Suppressor macrophage treated with lipopolysaccharide for 4 hours (primary cell): ENCODE data around the gene FNDC11.
"Not testable (repeated sequence)": the region's sequence is repeated elsewhere in the genome, so short reads cannot be mapped to it uniquely, and the experiment has no call there.

Source experiments
- DNase-seq: peaks from one replicate; pipeline ENCODE4 v3.0.0-alpha.2; 2020

FNDC11 gene, protein sequence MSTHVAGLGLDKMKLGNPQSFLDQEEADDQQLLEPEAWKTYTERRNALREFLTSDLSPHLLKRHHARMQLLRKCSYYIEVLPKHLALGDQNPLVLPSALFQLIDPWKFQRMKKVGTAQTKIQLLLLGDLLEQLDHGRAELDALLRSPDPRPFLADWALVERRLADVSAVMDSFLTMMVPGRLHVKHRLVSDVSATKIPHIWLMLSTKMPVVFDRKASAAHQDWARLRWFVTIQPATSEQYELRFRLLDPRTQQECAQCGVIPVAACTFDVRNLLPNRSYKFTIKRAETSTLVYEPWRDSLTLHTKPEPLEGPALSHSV

DNA sequence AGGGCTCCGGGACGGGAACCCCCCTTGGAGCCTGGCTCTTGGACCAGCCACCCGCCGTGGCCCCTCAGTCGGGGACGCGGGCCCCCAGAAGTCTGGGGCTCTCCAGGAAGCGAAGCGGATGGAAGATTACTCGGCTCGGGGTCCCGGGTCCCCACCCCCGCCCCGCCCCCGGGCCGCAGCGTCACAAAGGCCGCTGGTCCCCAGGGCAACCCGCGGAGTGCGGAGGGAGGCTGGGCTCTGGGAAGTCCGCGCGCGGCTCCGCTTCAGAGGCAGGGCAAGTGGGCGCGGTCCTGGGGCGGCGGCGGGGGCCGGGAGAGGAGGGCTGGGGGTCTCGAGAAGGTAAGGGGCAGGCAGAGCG is at the start of gene FNDC11:
Gene FNDC11, plus strand, starts transcription at position 227 of the 358 bp plus-strand sequence. CDS start 1,505 bp downstream, outside the sequence.
- peak; percentile 48 for DNase-seq

- DNase-seq = no peak
Observed at GRCh38 chr20:63504642-63505041, 49.3 kb upstream of the FNDC11 start.

GRCh38 chr20:63505281-63505680 is 48.7 kb upstream of the FNDC11 start:
- no peak for DNase-seq

GRCh38 chr20:63505723-63506122 is 48.2 kb upstream of the FNDC11 start:
- DNase-seq = no peak

- no peak for DNase-seq
Observed at GRCh38 chr20:63507083-63507743, 46.7 kb upstream of the FNDC11 start.

DNA sequence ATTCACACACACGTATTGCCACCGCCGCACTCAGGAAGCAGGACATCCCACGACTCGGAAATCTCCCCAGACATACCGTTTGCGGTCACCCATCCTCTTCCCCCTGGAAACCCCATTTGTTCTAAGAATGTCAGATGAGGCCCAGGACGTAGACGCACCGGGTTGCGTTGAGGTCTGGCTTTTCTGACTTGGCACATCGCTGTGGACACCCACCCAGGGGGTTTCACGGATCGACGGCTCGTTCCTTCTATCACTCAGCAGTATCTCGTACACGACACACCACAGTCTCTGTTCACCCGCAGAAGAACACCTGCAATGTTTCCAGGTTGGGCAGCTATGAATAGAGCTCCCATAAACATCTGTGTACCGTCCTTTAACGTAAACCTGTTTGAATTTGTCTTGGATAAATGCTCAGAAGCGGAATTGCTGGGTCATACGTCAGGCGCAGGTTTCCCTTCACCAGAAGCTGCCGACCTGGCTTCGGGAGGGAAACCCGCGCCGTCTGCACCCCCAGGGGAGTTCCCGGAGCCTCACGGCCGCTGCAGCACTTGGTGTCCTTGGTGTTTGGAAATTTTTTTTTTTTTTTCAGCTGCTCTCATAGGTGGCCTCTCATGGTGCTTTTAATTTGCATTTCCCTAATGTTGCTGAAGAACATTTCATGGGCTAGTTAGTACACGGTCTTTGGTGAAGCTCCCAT is 45.7 kb upstream of the FNDC11 start:
- no peak for DNase-seq

GRCh38 chr20:63509088-63509564 is 44.8 kb upstream of the FNDC11 start:
- DNase-seq = no peak

DNA sequence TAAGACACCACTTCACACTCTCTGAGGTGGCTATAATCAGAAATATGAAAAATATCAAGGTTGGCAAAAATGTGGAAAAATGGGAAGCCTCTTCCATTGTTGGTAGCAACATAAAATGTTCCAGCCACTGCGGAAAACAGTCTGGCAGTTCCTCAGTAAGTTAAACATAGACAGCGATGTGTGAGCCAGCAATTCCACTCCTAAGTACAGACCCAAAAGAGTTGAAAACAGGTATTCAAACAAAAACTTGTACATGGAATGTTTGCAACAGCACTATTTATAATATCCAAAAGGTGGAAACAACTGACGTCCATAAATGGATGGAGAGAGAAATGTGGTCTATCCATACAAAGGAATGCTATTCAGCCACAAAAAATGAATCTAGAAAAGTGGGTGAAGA is 40.8 kb upstream of the FNDC11 start:
- no peak for DNase-seq

- DNase-seq = not testable (repeated sequence)
Observed at GRCh38 chr20:63514520-63514919, 39.4 kb upstream of the FNDC11 start.

DNA sequence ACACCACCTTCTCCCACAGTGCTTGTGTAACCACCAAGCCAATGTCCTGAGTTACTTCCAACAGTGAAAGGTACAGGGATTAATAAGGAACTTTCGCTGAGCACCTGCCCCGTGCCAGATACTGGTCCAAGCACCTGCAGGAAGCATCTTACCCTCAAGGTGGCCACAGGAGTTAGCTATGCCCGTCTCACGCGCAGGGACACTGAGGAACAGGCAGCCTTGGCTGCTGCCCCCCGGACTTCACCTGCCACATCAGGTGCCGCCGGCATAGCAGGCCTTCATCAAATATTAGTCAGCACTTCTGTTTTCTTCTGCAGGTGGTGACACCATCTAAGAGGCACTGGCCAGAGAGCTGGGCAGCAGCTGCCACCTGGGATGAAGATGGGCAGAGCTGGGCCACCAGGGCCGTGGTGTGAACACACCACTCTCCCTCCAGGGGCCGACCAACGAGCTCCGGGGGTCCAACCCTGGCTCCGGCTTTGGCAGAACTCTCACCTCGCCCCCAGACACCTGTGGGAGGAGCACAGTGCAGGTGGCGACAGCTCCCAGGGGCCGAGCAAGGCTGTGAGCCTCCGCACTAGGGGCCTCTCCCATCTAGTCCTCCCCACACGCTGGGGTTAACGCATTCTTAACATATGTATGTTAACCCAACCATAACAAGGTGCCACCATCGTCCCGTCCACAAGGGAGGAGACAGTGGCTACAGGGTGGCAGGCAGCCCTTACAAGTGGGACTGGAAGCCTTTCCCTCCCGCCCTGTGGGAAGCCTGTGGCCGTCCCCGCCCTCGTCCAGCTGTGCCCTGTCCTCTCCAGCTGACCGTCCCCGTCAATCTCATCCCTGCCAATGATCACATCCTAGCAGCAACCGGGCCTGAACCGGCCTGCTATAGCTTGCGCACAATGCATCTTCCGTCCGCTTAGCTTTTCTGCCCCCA is 36.3 kb upstream of the FNDC11 start:
- DNase-seq = no peak

GRCh38 chr20:63518351-63518861 is 35.6 kb upstream of the FNDC11 start:
- DNase-seq = no peak

GRCh38 chr20:63518946-63519667 is 34.9 kb upstream of the FNDC11 start:
- no peak for DNase-seq

DNA sequence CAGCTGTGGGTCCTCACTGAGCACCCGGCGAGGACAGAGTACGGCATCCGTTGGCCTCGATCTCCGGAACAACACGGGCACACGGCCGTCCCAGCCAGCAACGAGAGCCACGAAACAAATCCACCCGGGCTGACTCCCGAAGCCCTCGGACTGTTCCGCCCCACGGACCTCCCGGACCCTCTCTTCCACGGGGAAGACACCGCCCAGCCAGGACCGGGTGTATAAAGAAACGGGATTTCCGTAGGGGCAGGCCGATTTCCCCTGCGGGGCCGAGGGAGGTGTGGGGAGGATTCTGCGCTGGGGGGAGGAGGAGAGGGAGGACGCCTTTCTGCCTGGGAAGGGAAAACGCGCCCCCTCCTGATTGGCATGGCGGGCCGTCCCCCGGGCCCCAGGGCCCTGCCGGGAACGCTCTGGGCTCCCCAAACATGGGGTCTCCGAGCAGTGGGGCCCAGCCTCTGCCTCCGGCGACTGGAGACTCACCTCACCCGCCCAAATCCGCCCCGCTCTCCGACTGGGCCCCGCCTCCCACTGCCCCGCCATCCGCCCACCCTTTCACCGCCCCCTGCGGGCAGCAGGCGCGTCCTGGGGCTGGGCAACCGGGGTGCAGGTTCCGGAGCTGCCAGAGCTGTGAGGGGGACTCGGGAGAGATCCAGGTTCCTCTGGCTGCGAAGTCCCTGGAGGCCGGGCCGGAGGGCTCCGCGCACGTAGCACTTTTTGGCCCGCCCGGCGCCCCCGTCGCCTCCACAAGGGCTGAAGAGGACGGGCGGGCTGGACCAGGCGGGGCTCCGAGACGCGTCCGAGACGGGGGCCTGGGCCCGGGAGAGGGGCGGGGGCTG is 34.1 kb upstream of the FNDC11 start:
- peak; percentile 20 for DNase-seq

DNA sequence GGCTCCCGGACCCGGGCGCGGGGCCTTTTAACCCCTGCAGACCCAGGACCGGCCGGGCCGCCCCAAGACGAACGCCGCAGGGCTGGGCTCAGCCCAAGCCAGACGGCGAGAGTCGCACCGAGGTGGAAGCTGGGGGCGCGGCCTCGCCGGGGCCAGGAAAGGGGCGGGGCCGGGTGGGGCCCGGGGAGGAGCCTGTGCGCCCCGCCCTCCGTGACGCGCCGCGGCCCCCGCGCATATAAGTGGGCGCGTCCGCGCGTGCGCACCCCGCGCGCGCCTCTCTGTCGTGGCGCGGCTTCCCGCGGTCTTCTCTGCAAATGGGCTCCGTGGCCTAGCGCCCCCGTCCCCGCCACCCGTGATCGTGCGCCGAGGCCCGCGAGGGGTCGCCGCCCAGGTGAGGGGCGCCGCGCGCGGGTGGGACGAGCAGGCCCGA is 33.4 kb upstream of the FNDC11 start, which contains the start of gene PPDPF:
Gene PPDPF, plus strand, starts transcription at position 262 of the 430 bp plus-strand sequence. CDS start 544 bp downstream, outside the sequence.
- peak; percentile 93 for DNase-seq

- peak; percentile 67 for DNase-seq
Observed at GRCh38 chr20:63520934-63521601, 32.9 kb upstream of the FNDC11 start.

DNA sequence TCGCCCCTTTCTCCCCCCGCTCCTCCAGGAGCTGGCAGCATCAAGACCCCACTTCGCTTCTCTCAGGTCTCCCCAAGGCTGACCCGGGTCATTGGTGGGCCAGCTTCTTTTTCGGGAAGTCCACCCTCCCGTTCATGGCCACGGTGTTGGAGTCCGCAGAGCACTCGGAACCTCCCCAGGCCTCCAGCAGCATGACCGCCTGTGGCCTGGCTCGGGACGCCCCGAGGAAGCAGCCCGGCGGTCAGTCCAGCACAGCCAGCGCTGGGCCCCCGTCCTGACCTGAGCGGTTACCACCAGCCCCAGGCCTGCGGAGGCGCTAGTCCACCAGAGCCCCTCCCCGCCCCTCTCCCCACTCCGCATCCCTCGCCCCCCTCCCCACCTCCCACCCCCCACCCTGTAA is 32.4 kb upstream of the FNDC11 start:
- DNase-seq = no peak

GRCh38 chr20:63522091-63522868 is 31.7 kb upstream of the FNDC11 start:
- no peak for DNase-seq

DNA sequence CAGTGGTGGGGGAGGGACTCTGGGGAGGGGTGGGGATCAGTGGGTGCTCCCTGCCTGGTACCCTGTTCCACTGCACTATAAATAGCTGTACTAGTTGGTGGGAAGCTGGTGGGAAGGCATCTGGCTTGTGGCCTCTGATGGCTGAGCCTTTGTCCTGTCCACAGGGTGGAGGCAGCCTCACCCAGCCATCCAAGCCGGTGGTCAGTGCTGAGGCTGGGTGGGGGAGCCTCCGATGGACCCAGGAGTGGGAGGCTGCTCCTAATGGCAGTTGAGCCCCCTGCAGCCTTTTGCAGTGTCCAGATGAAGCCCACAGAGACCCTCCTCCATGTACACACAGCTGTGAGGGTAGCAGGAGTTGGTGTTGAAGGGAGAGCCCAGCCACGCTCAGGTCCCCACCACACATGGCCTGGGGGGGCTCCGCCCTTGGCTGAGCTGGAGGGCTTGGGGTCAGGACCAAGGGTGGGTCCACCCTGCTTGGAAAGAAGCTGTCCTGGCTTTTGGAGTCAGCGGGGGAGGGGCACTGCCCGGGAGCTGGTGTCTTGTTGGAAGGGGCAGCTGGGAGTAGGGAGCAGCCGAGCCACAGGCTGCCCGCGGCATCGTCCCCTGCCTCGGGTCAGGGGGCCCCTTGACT is 30.9 kb upstream of the FNDC11 start:
- DNase-seq = no peak

DNA sequence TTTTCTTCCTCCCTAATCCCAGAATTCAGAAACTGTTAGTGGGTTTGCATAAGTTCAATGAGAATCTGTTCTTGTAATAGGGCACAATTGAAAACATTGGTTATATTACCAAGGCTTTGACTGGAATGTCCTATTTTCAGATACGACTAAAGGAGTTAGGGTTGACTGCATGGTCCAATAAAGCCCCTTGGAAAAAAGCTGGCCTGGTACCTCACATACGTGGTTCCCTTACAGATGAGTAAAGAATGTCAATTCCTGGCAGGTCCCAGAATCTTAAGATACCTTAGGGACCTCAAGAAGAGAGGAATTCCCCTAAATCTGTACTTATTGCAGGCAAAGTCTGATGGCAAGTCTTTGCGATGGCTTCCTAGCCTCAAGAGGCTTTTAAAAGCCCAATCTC is 28.8 kb upstream of the FNDC11 start:
- no peak for DNase-seq
